ENCODE data around the gene ATPAF1. TPM values are rescaled to one million over a fixed set of nuclear protein-coding genes. Genes with fewer than 3 reads are reported as not detected.
A peak's percentile ranks its signal among the peaks of the same experiment; 100 is the strongest.

The ATPAF1 gene
- polyA plus RNA-seq, 1 of the 3 experiments (the other 2 are of a cell fraction) = 39.9 TPM

GRCh38 chr1:46615088-46615487 lies 53.1 kb downstream of the ATPAF1 start:
- Histone ChIP-seq H3K4me2 (peak overlapping the region; percentile 99), H4K20me1 (ENCODE audit: insufficient read depth) (no peaks in the 10 kb centered on the region), H3K27ac (ENCODE audit: low read depth in 2 of 2, low read length in 1 of 2) (no peak overlapping the region), H3K79me2 (ENCODE audit: insufficient read depth) (no peaks in the 10 kb centered on the region; the same call in 1 of the 2 replicates), H2AFZ (ENCODE audit: low read depth) (no peak overlapping the region), H3K9ac (no peak overlapping the region; the same call in 1 of the 2 replicates), H3K9me2 (no peaks in the 10 kb centered on the region), H3K27me3 (ENCODE audit: insufficient read depth) (no peaks in the 10 kb centered on the region), H3K36me3 (replicated peaks in 1 of 2; ENCODE audit: control insufficient read depth in 1 of 2, insufficient read depth in 2 of 2, low read length in 1 of 2) (no peaks in the 10 kb centered on the region), H3K4me3 (ENCODE audit: low read depth in 2 of 2, low read length in 1 of 2) (peak overlapping the region in 1 of 2 experiments; percentile 69; a peak in 1 of 4 replicates), H3K9me3 (no peaks in the 10 kb centered on the region), H3F3A (replicated peaks; ENCODE audit: insufficient read depth) (peaks cover 3% of the 10 kb centered on the region), H3K4me1 (ENCODE audit: control insufficient read depth in 1 of 2, insufficient read depth in 2 of 2, low read depth in 1 of 2, low read length in 1 of 2) (peaks cover 8 to 29% of the 10 kb centered on the region in 2 experiments; a peak in 2 of 4 replicates)
- no peak for DNase-seq
- ChIA-PET POLR2A (interaction anchor here (1.6 kb wide), 1 partner anchor 11 kb away, joined by 4 read pairs; the partner anchor contains the start of gene MKNK1), CTCF (interaction anchor here (4.9 kb wide), 1 partner anchor 12 kb away, joined by 36 read pairs; the partner anchor contains the start of gene MKNK1)
- 98% methylated on average over 2 of the region's 2 CpGs for WGBS (ENCODE audit: low lambda C conversion rate)
- TF ChIP-seq CHD2 (IDR thresholded peaks at IDR 0.05; ENCODE audit: low read length, partially characterized antibody) = no peak
- TF ChIP-seq POLR2AphosphoS5 (IDR thresholded peaks at IDR 0.05; ENCODE audit: low read depth, low read length) = no peak
- TF ChIP-seq PBX3 (IDR thresholded peaks at IDR 0.05) = no peak
- no peak for TF ChIP-seq CTCF (IDR thresholded peaks at IDR 0.05)
- no peak for TF ChIP-seq TCF12 (IDR thresholded peaks at IDR 0.05)
- no peak for TF ChIP-seq FOXJ3 (CRISPR knock-in tag; IDR thresholded peaks at IDR 0.05)
- TF ChIP-seq EZH2phosphoT487 (IDR thresholded peaks at IDR 0.05; ENCODE audit: borderline replicate concordance, low read depth) = no peak
- TF ChIP-seq IRF3 (IDR thresholded peaks at IDR 0.05; ENCODE audit: low read depth, low read length) = no peak
- TF ChIP-seq ELF1 (IDR thresholded peaks at IDR 0.05) = no peak

- no peak overlapping the region for H2AFZ ChIP-seq (ENCODE audit: low read depth)
- no peak overlapping the region for H3K4me3 ChIP-seq (ENCODE audit: low read depth in 2 of 2, low read length in 1 of 2)
- ChIA-PET CTCF (interaction anchor here (4.9 kb wide), 1 partner anchor 11 kb away, joined by 36 read pairs; the partner anchor contains the start of gene MKNK1), POLR2A (interaction anchor here (1.6 kb wide), 1 partner anchor 10 kb away, joined by 4 read pairs; the partner anchor contains the start of gene MKNK1)
- H3K27me3 ChIP-seq (ENCODE audit: insufficient read depth) = no peaks in the 10 kb centered on the region
- H4K20me1 ChIP-seq (ENCODE audit: insufficient read depth) = no peaks in the 10 kb centered on the region
- DNase-seq = no peak
- H3K36me3 ChIP-seq (replicated peaks in 1 of 2; ENCODE audit: control insufficient read depth in 1 of 2, insufficient read depth in 2 of 2, low read length in 1 of 2) = peaks cover 0 to under 1% of the 10 kb centered on the region in 2 experiments
- H3K4me1 ChIP-seq (ENCODE audit: control insufficient read depth in 1 of 2, insufficient read depth in 2 of 2, low read depth in 1 of 2, low read length in 1 of 2) = peaks cover 8 to 29% of the 10 kb centered on the region in 2 experiments; a peak in 2 of 4 replicates
- no peak overlapping the region for H3K27ac ChIP-seq (ENCODE audit: low read depth in 2 of 2, low read length in 1 of 2)
- peaks cover 3% of the 10 kb centered on the region for H3F3A ChIP-seq (replicated peaks; ENCODE audit: insufficient read depth)
- 88% methylated on average over 2 of the region's 2 CpGs for WGBS (ENCODE audit: low lambda C conversion rate)
- H3K4me2 ChIP-seq = no peak overlapping the region
- H3K9ac ChIP-seq = no peak overlapping the region
- no peaks in the 10 kb centered on the region for H3K9me2 ChIP-seq
- H3K79me2 ChIP-seq (ENCODE audit: insufficient read depth) = no peaks in the 10 kb centered on the region; the same call in 1 of the 2 replicates
- H3K9me3 ChIP-seq = no peaks in the 10 kb centered on the region
- TF ChIP-seq GATA2 (CRISPR knock-in tag; IDR thresholded peaks at IDR 0.05) (no peak), FOSL2 (IDR thresholded peaks at IDR 0.05; ENCODE audit: borderline replicate concordance, low read depth) (no peak), FOXM1 (IDR thresholded peaks at IDR 0.05; ENCODE audit: low read depth) (no peak), USF1 (IDR thresholded peaks at IDR 0.05; ENCODE audit: borderline replicate concordance, low read depth) (no peak), NFIC (IDR thresholded peaks at IDR 0.05; ENCODE audit: borderline replicate concordance) (no peak), EP300 (IDR thresholded peaks at IDR 0.05; ENCODE audit: borderline replicate concordance in 1 of 2, low read depth in 1 of 2, low read length in 1 of 2) (no peak), RCOR1 (IDR thresholded peaks at IDR 0.05; ENCODE audit: low read length) (no peak), IRF3 (IDR thresholded peaks at IDR 0.05; ENCODE audit: low read depth, low read length) (no peak), ZBTB33 (IDR thresholded peaks at IDR 0.05; ENCODE audit: borderline replicate concordance, low read depth) (no peak), GABPA (IDR thresholded peaks at IDR 0.05; ENCODE audit: low read depth) (no peak)
Measured at GRCh38 chr1:46614604-46614984, 53.6 kb downstream of the ATPAF1 start.
